NCI-H748 (cell line): ENCODE data around the gene PIK3C3.
"Not testable (repeated sequence)": the region's sequence is repeated elsewhere in the genome, so short reads cannot be mapped to it uniquely, and the experiment has no call there.

ENCODE experiments used
- DNase-seq: peaks from one replicate; lab custom pipeline; 2025; ENCODE audit not compliant: unreplicated experiment; lab: John Stamatoyannopoulos, UW

Gene PIK3C3

GRCh38 chr18:42068030-42068429, 113.0 kb downstream of the PIK3C3 start:
- no peak for DNase-seq

DNA sequence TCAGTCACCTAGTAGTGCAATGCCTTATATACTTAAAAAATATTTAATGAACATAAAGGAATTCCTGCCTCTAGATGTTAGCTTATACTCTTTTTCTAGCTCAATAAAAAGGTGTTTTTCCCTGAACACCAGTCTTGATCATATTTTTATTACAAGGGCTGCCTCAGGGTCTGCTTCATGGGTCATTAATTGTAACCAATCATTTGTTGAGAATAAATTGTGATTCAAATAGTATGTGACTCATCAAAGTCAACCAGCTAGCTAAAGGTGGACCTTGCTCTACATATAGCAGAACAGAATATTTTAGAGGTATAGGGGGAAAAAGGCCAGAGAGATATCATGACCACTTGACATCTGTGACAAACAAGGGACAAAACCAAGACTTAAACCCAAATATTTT, 114.0 kb downstream of the PIK3C3 start:
- no peak for DNase-seq

DNA sequence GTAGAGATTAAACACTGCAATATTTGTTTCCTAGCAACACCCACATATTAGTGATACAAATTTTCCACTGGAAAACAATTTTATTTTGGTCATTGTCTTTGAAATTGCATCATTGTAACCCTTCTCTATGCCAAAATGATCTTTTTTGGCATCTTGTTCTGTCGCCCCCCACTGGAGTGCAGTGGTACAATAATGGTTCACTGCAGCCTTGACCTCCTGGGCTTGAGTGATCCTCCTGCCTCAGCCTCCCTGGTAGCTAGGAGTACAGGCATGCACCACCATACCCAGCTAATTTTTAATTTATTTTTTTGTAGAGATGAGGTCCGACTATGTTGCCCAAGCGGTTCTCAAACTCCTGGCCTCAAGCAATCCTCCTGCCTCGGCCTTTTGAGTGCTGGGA, 117.4 kb downstream of the PIK3C3 start:
- no peak for DNase-seq

DNA sequence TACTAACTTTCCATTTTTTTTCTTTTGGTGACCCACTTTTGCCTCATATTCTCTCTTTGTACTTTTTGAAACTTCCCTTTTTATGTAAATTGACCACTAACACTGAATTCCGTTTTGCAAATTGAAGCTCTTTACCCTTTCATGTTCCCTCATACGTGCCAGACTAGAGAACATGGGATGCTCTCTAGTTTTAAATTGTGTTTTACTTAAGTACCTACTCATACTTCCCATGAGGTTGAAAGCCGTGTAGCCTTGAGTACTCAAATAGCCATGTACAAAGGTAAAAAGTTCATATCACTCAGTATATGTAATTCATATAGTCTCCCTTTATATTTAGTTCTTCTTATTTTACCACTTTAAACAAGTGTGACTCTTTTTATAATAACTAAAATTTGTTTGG, 119.7 kb downstream of the PIK3C3 start:
- no peak for DNase-seq

- no peak for DNase-seq
Observed at GRCh38 chr18:42078711-42079110, 123.7 kb downstream of the PIK3C3 start.

DNA sequence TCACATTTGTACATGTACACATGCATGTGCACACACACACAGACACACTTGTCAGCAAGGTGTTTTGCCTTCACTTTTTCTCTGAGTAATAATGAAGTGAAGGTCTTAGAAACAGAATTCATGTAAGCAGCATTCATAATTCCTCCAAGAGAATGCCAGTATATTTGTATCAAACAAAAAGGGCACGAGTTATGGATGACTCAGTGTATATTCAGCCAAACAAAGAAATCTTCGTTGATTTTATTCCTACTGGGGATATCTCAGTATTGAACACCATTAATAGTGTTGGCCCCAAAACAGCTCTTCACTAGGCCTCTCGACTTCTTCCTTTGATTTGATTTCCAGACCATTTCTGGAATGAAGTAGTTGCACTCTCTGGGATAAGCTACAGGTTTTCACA, 125.3 kb downstream of the PIK3C3 start:
- no peak for DNase-seq

DNA sequence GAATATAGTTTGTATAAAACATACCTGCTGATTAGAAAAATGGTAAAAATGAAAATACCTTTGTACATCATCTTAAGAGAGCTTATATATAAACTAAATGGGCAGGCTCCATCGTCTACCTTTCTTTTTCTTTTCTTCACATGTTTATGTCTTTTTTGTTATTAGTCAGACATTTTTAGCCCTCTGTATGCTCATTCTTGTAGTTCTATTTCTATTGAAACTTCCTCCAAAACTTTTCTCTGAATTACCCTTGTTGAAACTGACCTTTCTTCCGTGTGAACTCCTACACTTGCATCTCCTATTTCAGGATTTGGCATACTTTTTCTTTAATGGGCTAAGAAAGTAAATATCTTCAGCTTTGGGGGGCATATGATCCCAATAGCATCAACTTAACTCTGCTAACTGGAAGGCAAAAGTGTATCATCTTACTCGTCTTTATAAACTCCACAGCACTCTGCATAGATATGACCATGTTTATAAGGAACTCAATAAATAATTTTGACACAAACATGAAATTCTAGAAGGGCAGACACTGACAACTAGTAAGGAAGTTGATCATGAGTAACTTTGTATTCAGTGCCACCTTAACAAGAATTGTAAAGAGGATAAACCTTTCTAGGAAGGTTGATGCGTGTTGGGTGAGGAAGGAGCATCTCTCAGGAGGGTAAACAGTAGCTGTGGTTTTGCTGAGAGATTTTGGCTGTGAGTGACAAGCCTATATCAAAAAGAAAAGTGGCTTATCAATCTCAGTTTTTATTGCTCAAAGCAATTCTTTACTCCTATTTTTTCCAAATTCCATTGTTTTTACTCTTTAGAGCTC, 127.6 kb downstream of the PIK3C3 start:
- DNase-seq = no peak

- DNase-seq = no peak
Observed at GRCh38 chr18:42086288-42086687, 131.3 kb downstream of the PIK3C3 start.

- no peak for DNase-seq
Observed at GRCh38 chr18:42087235-42087634, 132.2 kb downstream of the PIK3C3 start.

DNA sequence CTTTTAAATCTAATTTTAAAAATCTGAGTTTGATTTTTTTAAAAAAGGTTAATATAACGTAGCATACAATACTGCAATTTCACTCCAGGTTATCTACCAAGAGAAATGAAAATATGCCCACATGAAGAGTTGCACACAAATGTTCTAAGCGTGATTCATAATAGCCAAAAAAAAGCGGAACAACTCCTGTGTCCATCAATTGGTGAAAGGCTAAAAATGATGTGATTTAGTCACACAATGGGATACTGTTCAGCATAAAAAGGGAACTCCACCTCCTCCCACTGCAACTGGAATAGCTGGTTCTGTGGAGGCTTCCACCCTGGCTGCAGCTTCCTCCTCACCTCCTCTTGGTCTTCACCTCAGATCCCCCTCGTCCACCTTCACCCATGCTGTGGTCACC, 132.8 kb downstream of the PIK3C3 start:
- no peak for DNase-seq

GRCh38 chr18:42092848-42093247, 137.8 kb downstream of the PIK3C3 start:
- no peak for DNase-seq

- DNase-seq = no peak
Observed at GRCh38 chr18:42094875-42095274, 139.8 kb downstream of the PIK3C3 start.

DNA sequence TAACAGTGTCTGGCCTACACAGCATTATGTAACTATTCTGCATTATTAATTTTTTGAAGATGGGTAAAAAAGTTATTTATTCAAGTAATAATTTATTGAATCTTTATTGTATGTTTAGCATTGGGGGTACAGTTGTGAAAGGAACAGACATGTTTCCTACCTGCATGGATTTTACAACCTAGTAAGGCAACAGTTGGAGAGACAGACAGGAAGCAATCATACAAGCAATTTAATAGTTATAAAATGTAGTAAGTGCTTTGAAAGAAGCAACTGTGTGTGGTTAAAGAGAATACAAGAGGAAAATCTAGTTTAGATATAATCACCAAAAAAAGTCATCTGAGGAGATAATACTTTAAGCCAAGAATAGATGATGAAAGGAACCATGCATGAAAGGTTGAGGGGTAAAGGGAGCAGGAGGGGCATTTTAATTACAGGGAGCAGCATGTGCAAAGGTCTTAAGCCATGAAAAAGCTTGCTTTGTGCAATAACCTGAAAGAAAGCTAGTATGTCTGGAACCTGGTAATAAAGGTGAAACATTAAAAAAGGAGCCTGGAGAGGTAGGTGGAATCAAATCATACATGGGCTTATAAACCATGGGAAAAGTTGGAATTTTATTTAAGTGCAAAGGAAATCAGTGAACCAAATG, 140.8 kb downstream of the PIK3C3 start:
- no peak for DNase-seq

GRCh38 chr18:42100248-42100647, 145.2 kb downstream of the PIK3C3 start:
- no peak for DNase-seq

DNA sequence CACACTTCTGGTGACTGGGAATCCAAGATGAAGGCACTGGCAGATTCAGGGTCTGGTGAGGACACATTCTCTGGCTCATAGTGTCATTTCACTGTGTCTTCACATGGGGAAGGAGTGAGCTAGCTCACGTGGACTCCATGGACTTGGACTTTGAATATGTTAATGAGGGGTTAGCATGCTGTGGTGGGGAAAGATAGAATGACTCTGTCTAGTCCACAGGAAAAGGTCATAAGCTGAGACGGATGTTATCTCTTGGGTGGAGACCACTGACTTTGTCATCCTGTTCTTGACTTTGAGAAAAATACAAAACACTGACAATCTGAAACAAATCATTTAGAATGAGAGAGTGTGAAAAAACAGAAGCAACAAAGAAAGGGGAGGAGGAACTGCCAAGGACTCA, 145.9 kb downstream of the PIK3C3 start:
- no peak for DNase-seq

- DNase-seq = no peak
Observed at GRCh38 chr18:42105394-42105793, 150.4 kb downstream of the PIK3C3 start.

DNA sequence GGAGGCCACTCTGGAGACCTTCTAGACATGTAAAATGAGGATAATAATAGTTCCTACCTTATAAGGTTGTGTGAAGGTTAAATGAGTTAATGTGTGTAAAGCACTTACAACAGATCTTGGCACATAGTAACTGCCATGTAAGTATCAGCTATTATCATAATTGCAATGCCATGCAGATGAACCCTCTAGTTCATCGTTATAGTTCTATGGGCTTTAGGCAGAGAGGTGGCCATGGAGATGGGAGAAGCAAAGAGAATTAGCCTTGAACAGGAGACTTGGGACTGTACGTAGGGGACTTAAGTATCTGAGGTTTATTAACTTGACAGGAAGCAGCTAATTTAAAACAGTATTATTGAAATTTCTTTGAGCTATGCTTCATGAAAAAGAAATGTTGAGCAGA, 151.8 kb downstream of the PIK3C3 start:
- peak; percentile 22 for DNase-seq

DNA sequence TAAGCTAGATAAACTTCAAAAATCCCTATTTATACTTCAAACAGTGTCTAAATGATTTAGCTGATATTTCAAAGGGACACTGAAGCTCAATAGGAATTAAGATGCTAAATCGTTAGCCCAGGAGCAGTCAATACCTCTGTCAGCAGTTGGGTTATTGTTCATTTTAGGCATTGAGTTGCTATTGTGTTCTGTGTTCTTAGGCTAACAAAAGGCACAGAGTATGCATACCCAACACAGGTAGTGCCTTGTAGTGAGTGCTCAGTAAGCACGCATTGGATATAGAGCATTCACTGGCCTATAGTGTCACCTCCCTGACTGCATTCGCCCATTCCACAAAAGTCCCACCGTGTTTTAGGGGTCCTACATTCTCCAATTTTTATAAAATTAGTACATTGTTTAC, 152.3 kb downstream of the PIK3C3 start:
- DNase-seq = no peak

GRCh38 chr18:42107691-42108450, 152.8 kb downstream of the PIK3C3 start:
- no peak for DNase-seq

- not testable (repeated sequence) for DNase-seq
Observed at GRCh38 chr18:42112147-42112546, 157.1 kb downstream of the PIK3C3 start.

DNA sequence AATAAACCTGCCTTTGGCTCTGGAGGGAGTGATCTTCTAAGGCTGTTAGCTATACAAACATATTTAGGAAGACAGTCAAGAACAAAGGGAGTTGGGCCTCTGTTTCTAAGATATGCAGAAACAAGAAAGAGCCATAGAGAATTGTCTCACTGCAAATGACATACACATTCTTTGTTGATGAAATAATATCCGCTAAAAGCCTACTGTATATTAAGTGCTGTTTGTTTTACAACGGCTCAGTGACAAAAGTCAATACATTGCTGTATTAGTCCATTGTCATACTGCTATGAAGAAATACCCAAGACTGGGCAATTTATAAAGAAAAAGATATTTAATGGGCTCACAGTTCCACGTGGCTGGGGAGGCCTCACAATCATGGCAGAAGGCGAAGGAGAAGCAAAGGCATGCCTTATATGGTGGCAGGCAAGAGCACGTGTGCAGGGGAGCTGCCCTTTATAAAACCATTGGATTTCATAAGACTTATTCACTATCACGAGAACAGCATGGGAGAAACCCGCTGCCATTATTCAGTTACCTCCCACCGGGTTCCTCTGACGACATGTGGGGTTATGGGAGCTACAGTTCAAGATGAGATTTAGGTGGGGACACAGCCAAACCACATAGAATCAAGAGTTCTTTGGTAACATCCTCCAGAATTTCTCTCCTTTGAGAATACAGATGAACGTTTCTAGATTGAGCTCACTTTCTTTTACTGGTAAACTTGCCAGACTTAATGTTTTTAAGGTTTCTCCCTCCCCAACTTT, 157.8 kb downstream of the PIK3C3 start:
- DNase-seq = peak; percentile 17
